ENCODE data around the gene FRMD4A. TPM values are rescaled to one million over a fixed set of nuclear protein-coding genes. Genes with fewer than 3 reads are reported as not detected.

FRMD4A gene
- total and polyA plus RNA-seq, 10 of the 15 experiments (the other 5 are each of a cell fraction or from before 2014, with no cell fraction given) = 17.8 to 75.2 (median 39.1) TPM

- TF ChIP-seq, protein P1, sequence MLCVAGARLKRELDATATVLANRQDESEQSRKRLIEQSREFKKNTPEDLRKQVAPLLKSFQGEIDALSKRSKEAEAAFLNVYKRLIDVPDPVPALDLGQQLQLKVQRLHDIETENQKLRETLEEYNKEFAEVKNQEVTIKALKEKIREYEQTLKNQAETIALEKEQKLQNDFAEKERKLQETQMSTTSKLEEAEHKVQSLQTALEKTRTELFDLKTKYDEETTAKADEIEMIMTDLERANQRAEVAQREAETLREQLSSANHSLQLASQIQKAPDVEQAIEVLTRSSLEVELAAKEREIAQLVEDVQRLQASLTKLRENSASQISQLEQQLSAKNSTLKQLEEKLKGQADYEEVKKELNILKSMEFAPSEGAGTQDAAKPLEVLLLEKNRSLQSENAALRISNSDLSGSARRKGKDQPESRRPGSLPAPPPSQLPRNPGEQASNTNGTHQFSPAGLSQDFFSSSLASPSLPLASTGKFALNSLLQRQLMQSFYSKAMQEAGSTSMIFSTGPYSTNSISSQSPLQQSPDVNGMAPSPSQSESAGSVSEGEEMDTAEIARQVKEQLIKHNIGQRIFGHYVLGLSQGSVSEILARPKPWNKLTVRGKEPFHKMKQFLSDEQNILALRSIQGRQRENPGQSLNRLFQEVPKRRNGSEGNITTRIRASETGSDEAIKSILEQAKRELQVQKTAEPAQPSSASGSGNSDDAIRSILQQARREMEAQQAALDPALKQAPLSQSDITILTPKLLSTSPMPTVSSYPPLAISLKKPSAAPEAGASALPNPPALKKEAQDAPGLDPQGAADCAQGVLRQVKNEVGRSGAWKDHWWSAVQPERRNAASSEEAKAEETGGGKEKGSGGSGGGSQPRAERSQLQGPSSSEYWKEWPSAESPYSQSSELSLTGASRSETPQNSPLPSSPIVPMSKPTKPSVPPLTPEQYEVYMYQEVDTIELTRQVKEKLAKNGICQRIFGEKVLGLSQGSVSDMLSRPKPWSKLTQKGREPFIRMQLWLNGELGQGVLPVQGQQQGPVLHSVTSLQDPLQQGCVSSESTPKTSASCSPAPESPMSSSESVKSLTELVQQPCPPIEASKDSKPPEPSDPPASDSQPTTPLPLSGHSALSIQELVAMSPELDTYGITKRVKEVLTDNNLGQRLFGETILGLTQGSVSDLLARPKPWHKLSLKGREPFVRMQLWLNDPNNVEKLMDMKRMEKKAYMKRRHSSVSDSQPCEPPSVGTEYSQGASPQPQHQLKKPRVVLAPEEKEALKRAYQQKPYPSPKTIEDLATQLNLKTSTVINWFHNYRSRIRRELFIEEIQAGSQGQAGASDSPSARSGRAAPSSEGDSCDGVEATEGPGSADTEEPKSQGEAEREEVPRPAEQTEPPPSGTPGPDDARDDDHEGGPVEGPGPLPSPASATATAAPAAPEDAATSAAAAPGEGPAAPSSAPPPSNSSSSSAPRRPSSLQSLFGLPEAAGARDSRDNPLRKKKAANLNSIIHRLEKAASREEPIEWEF (IDR thresholded peaks at IDR 0.05; ENCODE audit: insufficient replicate concordance, low read depth, low read length) = no peak
- TF ChIP-seq ZBTB11 (CRISPR knock-in tag; IDR thresholded peaks at IDR 0.05) (no peak), ZBTB4 (CRISPR knock-in tag; IDR thresholded peaks at IDR 0.05) (no peak)
- TF ChIP-seq, protein P2, sequence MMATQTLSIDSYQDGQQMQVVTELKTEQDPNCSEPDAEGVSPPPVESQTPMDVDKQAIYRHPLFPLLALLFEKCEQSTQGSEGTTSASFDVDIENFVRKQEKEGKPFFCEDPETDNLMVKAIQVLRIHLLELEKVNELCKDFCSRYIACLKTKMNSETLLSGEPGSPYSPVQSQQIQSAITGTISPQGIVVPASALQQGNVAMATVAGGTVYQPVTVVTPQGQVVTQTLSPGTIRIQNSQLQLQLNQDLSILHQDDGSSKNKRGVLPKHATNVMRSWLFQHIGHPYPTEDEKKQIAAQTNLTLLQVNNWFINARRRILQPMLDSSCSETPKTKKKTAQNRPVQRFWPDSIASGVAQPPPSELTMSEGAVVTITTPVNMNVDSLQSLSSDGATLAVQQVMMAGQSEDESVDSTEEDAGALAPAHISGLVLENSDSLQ (IDR thresholded peaks at IDR 0.05) = no peak
- TF ChIP-seq, protein P3, sequence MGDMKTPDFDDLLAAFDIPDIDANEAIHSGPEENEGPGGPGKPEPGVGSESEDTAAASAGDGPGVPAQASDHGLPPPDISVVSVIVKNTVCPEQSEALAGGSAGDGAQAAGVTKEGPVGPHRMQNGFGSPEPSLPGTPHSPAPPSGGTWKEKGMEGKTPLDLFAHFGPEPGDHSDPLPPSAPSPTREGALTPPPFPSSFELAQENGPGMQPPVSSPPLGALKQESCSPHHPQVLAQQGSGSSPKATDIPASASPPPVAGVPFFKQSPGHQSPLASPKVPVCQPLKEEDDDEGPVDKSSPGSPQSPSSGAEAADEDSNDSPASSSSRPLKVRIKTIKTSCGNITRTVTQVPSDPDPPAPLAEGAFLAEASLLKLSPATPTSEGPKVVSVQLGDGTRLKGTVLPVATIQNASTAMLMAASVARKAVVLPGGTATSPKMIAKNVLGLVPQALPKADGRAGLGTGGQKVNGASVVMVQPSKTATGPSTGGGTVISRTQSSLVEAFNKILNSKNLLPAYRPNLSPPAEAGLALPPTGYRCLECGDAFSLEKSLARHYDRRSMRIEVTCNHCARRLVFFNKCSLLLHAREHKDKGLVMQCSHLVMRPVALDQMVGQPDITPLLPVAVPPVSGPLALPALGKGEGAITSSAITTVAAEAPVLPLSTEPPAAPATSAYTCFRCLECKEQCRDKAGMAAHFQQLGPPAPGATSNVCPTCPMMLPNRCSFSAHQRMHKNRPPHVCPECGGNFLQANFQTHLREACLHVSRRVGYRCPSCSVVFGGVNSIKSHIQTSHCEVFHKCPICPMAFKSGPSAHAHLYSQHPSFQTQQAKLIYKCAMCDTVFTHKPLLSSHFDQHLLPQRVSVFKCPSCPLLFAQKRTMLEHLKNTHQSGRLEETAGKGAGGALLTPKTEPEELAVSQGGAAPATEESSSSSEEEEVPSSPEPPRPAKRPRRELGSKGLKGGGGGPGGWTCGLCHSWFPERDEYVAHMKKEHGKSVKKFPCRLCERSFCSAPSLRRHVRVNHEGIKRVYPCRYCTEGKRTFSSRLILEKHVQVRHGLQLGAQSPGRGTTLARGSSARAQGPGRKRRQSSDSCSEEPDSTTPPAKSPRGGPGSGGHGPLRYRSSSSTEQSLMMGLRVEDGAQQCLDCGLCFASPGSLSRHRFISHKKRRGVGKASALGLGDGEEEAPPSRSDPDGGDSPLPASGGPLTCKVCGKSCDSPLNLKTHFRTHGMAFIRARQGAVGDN (IDR thresholded peaks at IDR 0.05) = no peak
These were observed 540.5 kb downstream of the FRMD4A start (continued) for GRCh38 chr10:13790196-13790595.

Data from GM12878 (cell line).